DOHH2 (cell line): ENCODE data around the gene CTIF.

Source experiments
- H3F3A ChIP-seq: fragments of 200-600 bp; sonication (generic), shearing (Covaris generic); 2 replicates; pipeline ENCODE4 v1.6.0; 2016; ENCODE audit warnings: antibody characterized with exemption, mild to moderate bottlenecking; ENCODE audit not compliant: control insufficient read depth, insufficient read depth
- H3K27ac ChIP-seq: fragments of 200-600 bp; sonication (generic); 2 replicates; pipeline ENCODE4 v1.5.1; 2014; ENCODE audit warnings: low read depth, mild to moderate bottlenecking, low read length, moderate library complexity
- H3K27me3 ChIP-seq: fragments of 200-600 bp; sonication (generic); 2 replicates; pipeline ENCODE4 v1.6.1; 2014; ENCODE audit warnings: mild to moderate bottlenecking, low read length, mixed read lengths; ENCODE audit not compliant: control insufficient read depth
- H3K36me3 ChIP-seq: fragments of 200-600 bp; sonication (generic); 2 replicates; pipeline ENCODE4 v1.6.1; 2014; ENCODE audit warnings: mild to moderate bottlenecking, low read length, moderate library complexity, mixed read lengths; ENCODE audit not compliant: control insufficient read depth
- H3K4me1 ChIP-seq: fragments of 200-600 bp; sonication (generic); 2 replicates; pipeline ENCODE4 v1.6.1; 2014; ENCODE audit warnings: mild to moderate bottlenecking, low read length, mixed read lengths; ENCODE audit not compliant: control insufficient read depth
- H3K4me2 ChIP-seq: fragments of 200-600 bp; sonication (generic); 2 replicates; pipeline ENCODE4 v1.6.0; 2014; ENCODE audit warnings: mild to moderate bottlenecking, low read length, moderate library complexity
- H3K4me3 ChIP-seq: fragments of 200-600 bp; sonication (generic); 2 replicates; pipeline ENCODE4 v1.5.1; 2014; ENCODE audit warnings: mild to moderate bottlenecking, low read length, mixed read lengths
- H3K79me2 ChIP-seq: fragments of 200-600 bp; sonication (generic); 2 replicates; pipeline ENCODE4 v1.6.1; 2014; ENCODE audit warnings: mild to moderate bottlenecking, low read length, mixed read lengths; ENCODE audit not compliant: control insufficient read depth
- H3K9me2 ChIP-seq: fragments of 200-600 bp; sonication (generic); replicated peaks from 2 replicates; pipeline ENCODE4 v1.6.1; 2014; ENCODE audit warnings: mild to moderate bottlenecking, low read length, mixed read lengths; ENCODE audit not compliant: control insufficient read depth
- H3K9me3 ChIP-seq: fragments of 200-600 bp; sonication (generic); 2 replicates; pipeline ENCODE4 v1.6.1; 2014; ENCODE audit warnings: antibody characterized with exemption, low read length, mixed read lengths; ENCODE audit not compliant: control insufficient read depth, insufficient read depth
- H4K20me1 ChIP-seq: fragments of 200-600 bp; sonication (generic); 2 replicates; pipeline ENCODE4 v1.6.0; 2014; ENCODE audit warnings: low read depth, mild to moderate bottlenecking, antibody characterized with exemption, low read length, moderate library complexity; ENCODE audit not compliant: control insufficient read depth, insufficient read depth
- CTCF ChIP-seq: fragments of 200-600 bp; sonication (generic); IDR thresholded peaks from one replicate; pipeline ENCODE4 v1.5.1; 2014; ENCODE audit warnings: antibody characterized with exemption, mild to moderate bottlenecking, low read depth, low read length; ENCODE audit not compliant: poor library complexity, severe bottlenecking
- EZH2phosphoT487 ChIP-seq: fragments of 200-600 bp; sonication (generic); IDR thresholded peaks from 2 replicates; pipeline ENCODE4 v1.6.1; 2017; ENCODE audit warnings: borderline replicate concordance, mild to moderate bottlenecking, antibody characterized with exemption, low read length, moderate library complexity, mixed read lengths

CTIF gene

DNA sequence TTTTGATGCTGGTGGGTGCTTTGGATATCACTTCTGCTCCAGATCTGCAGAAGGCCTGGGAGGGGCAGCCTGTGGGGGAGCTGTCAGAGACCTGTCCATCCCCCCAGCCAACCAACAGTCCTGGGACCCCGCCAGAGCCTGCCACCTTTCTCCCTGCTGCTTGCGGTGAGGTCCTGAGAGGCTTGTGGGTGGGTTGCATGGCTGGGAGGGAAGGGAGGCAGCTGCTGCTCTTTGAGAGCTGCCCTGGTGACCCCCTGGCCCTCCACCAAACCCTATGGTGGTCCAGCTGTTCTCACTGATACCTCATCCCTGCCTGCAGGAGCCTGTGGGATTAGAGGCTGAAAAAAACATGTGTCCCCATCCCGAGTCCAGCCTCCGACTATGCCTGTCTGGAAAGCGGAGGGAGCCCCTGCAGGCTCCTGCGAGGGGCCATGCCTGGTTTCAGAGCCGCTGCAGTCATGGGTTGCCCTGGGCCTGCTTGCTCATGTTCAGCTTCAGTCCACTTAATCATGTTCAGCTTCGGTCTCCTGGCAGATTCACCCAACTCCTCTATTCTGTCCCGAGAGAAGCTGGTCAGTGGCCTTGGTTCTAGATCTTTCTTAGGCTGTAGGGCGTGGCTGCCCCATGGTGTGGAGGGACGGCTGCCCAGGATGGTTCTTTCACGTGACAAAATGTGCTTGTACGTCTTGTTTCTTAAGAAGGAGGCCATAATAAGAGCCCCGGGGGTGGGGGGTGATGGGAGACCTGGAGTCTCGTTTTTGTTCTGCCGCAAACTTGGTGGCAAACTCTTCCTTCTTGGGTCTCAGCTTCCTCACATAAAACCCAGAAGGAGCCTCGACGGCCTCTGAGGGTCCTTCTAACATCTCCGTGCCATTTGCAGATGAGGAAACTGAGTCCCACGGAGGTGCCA lies 98.5 kb downstream of the CTIF start:
- Histone ChIP-seq H3K4me3 (no peak overlapping the region), H3K9me3 (no peaks in the 10 kb centered on the region), H3F3A (no peaks in the 10 kb centered on the region), H3K4me2 (no peak overlapping the region), H3K9me2 (no peaks in the 10 kb centered on the region), H3K27ac (no peak overlapping the region), H3K36me3 (no peaks in the 10 kb centered on the region), H3K27me3 (no peaks in the 10 kb centered on the region), H3K79me2 (no peaks in the 10 kb centered on the region), H3K4me1 (no peaks in the 10 kb centered on the region), H4K20me1 (no peaks in the 10 kb centered on the region)
- TF ChIP-seq CTCF (no peak), EZH2phosphoT487 (no peak)

- H3K27ac ChIP-seq = no peak overlapping the region
- H3K4me2 ChIP-seq = no peak overlapping the region
- no peaks in the 10 kb centered on the region for H3K27me3 ChIP-seq
- no peak for TF ChIP-seq EZH2phosphoT487
- no peak for TF ChIP-seq CTCF
- H3K9me2 ChIP-seq = no peaks in the 10 kb centered on the region
- no peaks in the 10 kb centered on the region for H3K9me3 ChIP-seq
- no peaks in the 10 kb centered on the region for H3K79me2 ChIP-seq
- no peaks in the 10 kb centered on the region for H3F3A ChIP-seq
- no peaks in the 10 kb centered on the region for H4K20me1 ChIP-seq
- H3K36me3 ChIP-seq = no peaks in the 10 kb centered on the region
- H3K4me3 ChIP-seq = no peak overlapping the region
- no peaks in the 10 kb centered on the region for H3K4me1 ChIP-seq
Observed at GRCh38 chr18:48638451-48638850, 99.6 kb downstream of the CTIF start.

- Histone ChIP-seq H4K20me1 (no peaks in the 10 kb centered on the region), H3K9me3 (no peaks in the 10 kb centered on the region), H3K4me1 (no peaks in the 10 kb centered on the region), H3K36me3 (no peaks in the 10 kb centered on the region), H3K27ac (no peak overlapping the region), H3K79me2 (no peaks in the 10 kb centered on the region), H3K9me2 (no peaks in the 10 kb centered on the region), H3K4me2 (no peak overlapping the region), H3K27me3 (no peaks in the 10 kb centered on the region), H3K4me3 (no peak overlapping the region), H3F3A (no peaks in the 10 kb centered on the region)
- TF ChIP-seq EZH2phosphoT487 (no peak), CTCF (no peak)
Observed at GRCh38 chr18:48638896-48639771, 100.3 kb downstream of the CTIF start.
